Measurements from ENCODE around the gene UBE3D.

- no peak for TF ChIP-seq SPI1 (IDR thresholded peaks at IDR 0.05; ENCODE audit: borderline replicate concordance, low read depth)
- TF ChIP-seq, protein P1, sequence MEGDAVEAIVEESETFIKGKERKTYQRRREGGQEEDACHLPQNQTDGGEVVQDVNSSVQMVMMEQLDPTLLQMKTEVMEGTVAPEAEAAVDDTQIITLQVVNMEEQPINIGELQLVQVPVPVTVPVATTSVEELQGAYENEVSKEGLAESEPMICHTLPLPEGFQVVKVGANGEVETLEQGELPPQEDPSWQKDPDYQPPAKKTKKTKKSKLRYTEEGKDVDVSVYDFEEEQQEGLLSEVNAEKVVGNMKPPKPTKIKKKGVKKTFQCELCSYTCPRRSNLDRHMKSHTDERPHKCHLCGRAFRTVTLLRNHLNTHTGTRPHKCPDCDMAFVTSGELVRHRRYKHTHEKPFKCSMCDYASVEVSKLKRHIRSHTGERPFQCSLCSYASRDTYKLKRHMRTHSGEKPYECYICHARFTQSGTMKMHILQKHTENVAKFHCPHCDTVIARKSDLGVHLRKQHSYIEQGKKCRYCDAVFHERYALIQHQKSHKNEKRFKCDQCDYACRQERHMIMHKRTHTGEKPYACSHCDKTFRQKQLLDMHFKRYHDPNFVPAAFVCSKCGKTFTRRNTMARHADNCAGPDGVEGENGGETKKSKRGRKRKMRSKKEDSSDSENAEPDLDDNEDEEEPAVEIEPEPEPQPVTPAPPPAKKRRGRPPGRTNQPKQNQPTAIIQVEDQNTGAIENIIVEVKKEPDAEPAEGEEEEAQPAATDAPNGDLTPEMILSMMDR (IDR thresholded peaks at IDR 0.05; ENCODE audit: insufficient read depth, low read length), result no peak
Observed at GRCh38 chr6:83042467-83043053, 23.1 kb downstream of the UBE3D start.
